ENCODE data around the gene ADNP. TPM values are rescaled to one million over a fixed set of nuclear protein-coding genes. Genes with fewer than 3 reads are reported as not detected.

Gene ADNP
- total RNA-seq, 1 experiment from 2014 or later, result 143 TPM

DNA sequence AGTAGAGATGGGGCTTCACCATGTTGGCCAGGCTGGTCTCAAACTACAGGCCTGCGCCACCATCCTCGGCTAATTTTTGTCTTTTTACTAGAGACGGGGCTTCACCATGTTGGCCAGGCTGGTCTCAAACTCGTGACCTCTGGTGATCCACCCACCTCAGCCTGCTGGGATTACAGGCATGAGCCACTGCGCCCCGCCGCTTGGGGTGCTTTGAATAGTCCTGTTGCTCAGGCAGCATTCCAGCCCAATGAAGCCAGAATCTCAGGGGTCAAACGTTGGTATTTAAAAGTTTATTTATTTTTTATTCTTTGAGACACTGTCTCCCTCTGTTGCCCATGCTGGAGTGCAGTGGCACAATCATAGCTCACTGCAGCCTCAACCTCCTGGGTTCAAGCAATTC is 38.7 kb upstream of the ADNP start:
- H4K91ac ChIP-seq (ENCODE audit: insufficient read length, low read depth, low read length), result no peak overlapping the region
- Mint-ChIP-seq H3K36me3 (ENCODE audit: insufficient read depth in 1 of 3, low read depth in 3 of 3) (no peaks in the 10 kb centered on the region), H3K27me3 (ENCODE audit: low read depth) (peaks cover 10% of the 10 kb centered on the region), H3K9me3 (0 out of 5 replicates have a peak, but pooled peaks cover 0 to 2% of the 10 kb centered on the region in 2 experiments), H3K27ac (no peak overlapping the region), H3K4me1 (peaks cover 0 to 12% of the 10 kb centered on the region in 2 experiments; a peak in 1 of 4 replicates), H3K4me3 (no peak overlapping the region)
- no peaks in the 10 kb centered on the region for H3K4me1 ChIP-seq (ENCODE audit: insufficient read depth, low read length)
- no peak overlapping the region for H3K9ac ChIP-seq (ENCODE audit: extremely low read depth, insufficient read length, low read length)
- H3K14ac ChIP-seq (ENCODE audit: insufficient read depth, low read length), result no peak overlapping the region
- no peak overlapping the region for H2BK120ac ChIP-seq (ENCODE audit: low read depth, low read length, poor library complexity, severe bottlenecking)
- no peak overlapping the region for H3K18ac ChIP-seq (ENCODE audit: insufficient read length, low read depth, low read length)
- H2AK5ac ChIP-seq (ENCODE audit: insufficient read length, low read length), result no peak overlapping the region
- H3K27ac ChIP-seq (ENCODE audit: insufficient read length, low read depth, low read length), result no peak overlapping the region
- no peak overlapping the region for H3K23ac ChIP-seq (ENCODE audit: insufficient read length, low read depth, low read length)
- TF ChIP-seq, protein P1, sequence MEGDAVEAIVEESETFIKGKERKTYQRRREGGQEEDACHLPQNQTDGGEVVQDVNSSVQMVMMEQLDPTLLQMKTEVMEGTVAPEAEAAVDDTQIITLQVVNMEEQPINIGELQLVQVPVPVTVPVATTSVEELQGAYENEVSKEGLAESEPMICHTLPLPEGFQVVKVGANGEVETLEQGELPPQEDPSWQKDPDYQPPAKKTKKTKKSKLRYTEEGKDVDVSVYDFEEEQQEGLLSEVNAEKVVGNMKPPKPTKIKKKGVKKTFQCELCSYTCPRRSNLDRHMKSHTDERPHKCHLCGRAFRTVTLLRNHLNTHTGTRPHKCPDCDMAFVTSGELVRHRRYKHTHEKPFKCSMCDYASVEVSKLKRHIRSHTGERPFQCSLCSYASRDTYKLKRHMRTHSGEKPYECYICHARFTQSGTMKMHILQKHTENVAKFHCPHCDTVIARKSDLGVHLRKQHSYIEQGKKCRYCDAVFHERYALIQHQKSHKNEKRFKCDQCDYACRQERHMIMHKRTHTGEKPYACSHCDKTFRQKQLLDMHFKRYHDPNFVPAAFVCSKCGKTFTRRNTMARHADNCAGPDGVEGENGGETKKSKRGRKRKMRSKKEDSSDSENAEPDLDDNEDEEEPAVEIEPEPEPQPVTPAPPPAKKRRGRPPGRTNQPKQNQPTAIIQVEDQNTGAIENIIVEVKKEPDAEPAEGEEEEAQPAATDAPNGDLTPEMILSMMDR (conservative IDR thresholded peaks at IDR 0.05), result no peak
- H3T11ph ChIP-seq (ENCODE audit: low read length), result no peak overlapping the region
- no peak for DNase-seq
- WGBS (ENCODE audit: extremely low coverage, insufficient read length, low lambda C conversion rate), result no CpG with 5 or more reads among the region's 8 CpGs
- no peak overlapping the region for H2BK12ac ChIP-seq (ENCODE audit: insufficient read length, low read depth, low read length)
- no peaks in the 10 kb centered on the region for H4K20me1 ChIP-seq (ENCODE audit: control insufficient read depth, insufficient read depth, insufficient read length)
- no peak overlapping the region for H4K5ac ChIP-seq (ENCODE audit: insufficient read length, low read depth, low read length)
- no peaks in the 10 kb centered on the region for H3K79me1 ChIP-seq (ENCODE audit: insufficient read depth, low read depth, low read length, poor library complexity, severe bottlenecking)
- H3K27me3 ChIP-seq (ENCODE audit: insufficient read depth, low read length), result no peaks in the 10 kb centered on the region
- no peaks in the 10 kb centered on the region for H3K79me2 ChIP-seq (ENCODE audit: insufficient read depth, low read length)
- H4K8ac ChIP-seq (replicated peaks; ENCODE audit: insufficient read length, low read depth, low read length), result no peak overlapping the region
- H3K23me2 ChIP-seq (ENCODE audit: insufficient read length, low read depth, low read length, poor library complexity, severe bottlenecking), result no peaks in the 10 kb centered on the region
- no peak overlapping the region for H2BK20ac ChIP-seq (ENCODE audit: low read depth, low read length, poor library complexity, severe bottlenecking)
- no peak overlapping the region for H3K4me2 ChIP-seq (ENCODE audit: insufficient read depth, insufficient read length, low read length)
- H3K4ac ChIP-seq (ENCODE audit: low read depth, low read length), result no peak overlapping the region
- no peak overlapping the region for H2BK15ac ChIP-seq (ENCODE audit: low read depth, low read length)
- no peak overlapping the region for H2AFZ ChIP-seq (ENCODE audit: low read length)
- no peak overlapping the region for H3K56ac ChIP-seq (ENCODE audit: insufficient read length, low read depth, low read length)
- no peak overlapping the region for H2BK5ac ChIP-seq (ENCODE audit: insufficient read length, low read length)
- H3K9me3 ChIP-seq (ENCODE audit: control insufficient read depth, low read depth, low read length), result no peaks in the 10 kb centered on the region
